AG10803 (cell line): ENCODE measurements around the gene MAN2A1.

Experiments
- DNase-seq: peaks from one replicate; pipeline ENCODE4 v3.0.0; 2010; ENCODE audit warnings: low read depth
- H3K4me3 ChIP-seq: 2 replicates; pipeline ENCODE4 v1.5.1; 2011; ENCODE audit warnings: mild to moderate bottlenecking, low read length, control low read depth
- CTCF ChIP-seq: conservative IDR thresholded peaks from 2 replicates; pipeline ENCODE4 v1.5.1; 2011; ENCODE audit warnings: mild to moderate bottlenecking, low read length, control low read depth, inconsistent platforms

The MAN2A1 gene

DNA sequence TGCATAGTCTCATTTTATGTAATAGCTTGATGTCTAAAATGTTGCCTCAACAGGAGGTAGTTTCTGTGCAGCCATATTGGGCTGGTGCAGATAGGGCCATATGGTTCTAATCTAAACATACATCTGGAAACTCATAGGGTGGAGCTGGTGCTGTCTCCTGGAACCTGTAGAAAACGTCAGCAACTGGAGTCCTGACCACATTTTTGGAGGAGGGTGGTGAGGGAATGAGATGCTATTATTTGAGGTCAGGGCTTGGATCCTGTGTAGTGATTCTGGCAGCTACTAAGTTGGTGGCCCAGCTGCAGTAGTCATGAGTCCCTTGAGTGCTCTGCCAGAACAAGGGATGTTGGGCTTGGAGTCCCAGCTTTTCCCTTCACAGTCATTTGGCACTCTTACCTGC lies 14.1 kb downstream of the MAN2A1 start:
- TF ChIP-seq CTCF = no peak
- DNase-seq = peak; percentile 63
- no peak overlapping the region for H3K4me3 ChIP-seq

- no peak for TF ChIP-seq CTCF
- peak; percentile 41 for DNase-seq
- no peak overlapping the region for H3K4me3 ChIP-seq
Observed at GRCh38 chr5:109704282-109704952, 14.7 kb downstream of the MAN2A1 start.

DNA sequence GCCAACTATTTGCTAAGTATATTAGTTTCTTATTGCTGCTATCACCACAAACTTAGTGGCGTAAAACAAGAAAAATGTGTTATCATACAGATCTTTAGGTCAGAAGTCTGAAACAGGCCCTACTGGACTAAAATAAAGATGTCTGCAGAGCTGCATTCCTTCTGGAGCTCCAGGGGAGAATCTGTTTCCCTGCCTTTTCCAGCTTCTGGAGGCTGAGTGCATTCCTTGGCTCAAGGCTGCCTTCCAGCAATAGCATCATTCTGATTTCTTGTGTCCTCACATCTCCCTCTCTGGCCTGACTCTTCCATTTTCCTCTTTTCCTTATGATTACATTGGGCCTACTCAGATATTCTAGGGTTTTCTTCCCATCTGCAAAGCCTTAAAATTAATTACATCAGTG lies 15.9 kb downstream of the MAN2A1 start:
- DNase-seq = peak; percentile 76
- H3K4me3 ChIP-seq = no peak overlapping the region
- TF ChIP-seq CTCF = no peak

DNA sequence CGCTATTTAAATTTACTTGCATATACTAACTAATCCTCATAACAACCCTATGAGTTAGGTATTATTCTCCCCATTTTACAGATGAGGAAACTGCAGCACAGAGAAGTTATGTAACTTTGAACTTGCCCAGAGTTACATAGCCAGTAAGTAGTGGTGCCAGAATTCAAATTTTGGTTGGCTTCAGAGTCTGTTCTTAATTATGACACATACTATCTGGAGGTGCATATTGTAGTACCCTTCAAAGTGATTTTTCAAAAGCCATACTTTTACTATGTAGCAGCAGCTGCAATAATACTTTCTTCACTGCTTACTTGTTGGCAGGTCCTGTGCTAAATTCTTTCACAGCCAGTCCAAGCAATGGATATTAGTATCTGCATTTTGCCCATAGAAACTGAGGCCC lies 16.4 kb downstream of the MAN2A1 start:
- no peak overlapping the region for H3K4me3 ChIP-seq
- TF ChIP-seq CTCF = no peak
- DNase-seq = peak; percentile 72

GRCh38 chr5:109707531-109707930 lies 17.8 kb downstream of the MAN2A1 start:
- no peak for DNase-seq
- no peak overlapping the region for H3K4me3 ChIP-seq
- no peak for TF ChIP-seq CTCF

DNA sequence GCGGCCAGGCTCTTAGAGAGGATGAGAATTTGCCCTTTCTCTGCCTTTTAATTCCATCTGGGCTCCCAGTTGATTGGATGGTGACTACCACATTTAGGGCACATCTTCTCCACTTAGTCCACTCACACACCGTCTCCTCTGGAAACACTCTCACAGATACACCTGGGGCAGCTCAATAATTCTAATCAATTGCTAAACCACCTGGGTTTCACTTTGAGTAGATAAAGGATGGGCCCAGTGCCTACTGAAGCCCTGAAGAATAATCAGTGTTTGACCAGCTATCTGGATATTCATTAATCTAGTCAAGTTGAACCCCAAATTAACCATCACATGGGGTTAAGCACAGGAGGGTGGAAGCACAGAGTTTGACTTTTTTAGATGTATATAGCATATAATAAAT lies 19.1 kb downstream of the MAN2A1 start:
- no peak for TF ChIP-seq CTCF
- no peak for DNase-seq
- no peak overlapping the region for H3K4me3 ChIP-seq

- no peak for DNase-seq
Observed at GRCh38 chr5:109709225-109709624, 19.5 kb downstream of the MAN2A1 start.

More at GRCh38 chr5:109709225-109709624, 19.5 kb downstream of the MAN2A1 start:
- no peak overlapping the region for H3K4me3 ChIP-seq
- no peak for TF ChIP-seq CTCF
